CD4-positive, alpha-beta T cell treated with Interferon gamma for 1 hour (primary cell): ENCODE results near the gene UBC.
A peak's percentile ranks its signal among the peaks of the same experiment; 100 is the strongest.

Experiments used
- DNase-seq: peaks from one replicate; pipeline ENCODE4 v3.0.0-alpha.2; 2020

Gene UBC

GRCh38 chr12:124863416-124864325 is 50.8 kb downstream of the UBC start, which contains the start of gene SCARB1:
Gene SCARB1 (minus strand): TSS chr12:124863864. CDS start chr12:124863720, 144 bp downstream.
- DNase-seq: peak; percentile 80

GRCh38 chr12:124862768-124863415 is 51.6 kb downstream of the UBC start:
- DNase-seq: no peak

DNA sequence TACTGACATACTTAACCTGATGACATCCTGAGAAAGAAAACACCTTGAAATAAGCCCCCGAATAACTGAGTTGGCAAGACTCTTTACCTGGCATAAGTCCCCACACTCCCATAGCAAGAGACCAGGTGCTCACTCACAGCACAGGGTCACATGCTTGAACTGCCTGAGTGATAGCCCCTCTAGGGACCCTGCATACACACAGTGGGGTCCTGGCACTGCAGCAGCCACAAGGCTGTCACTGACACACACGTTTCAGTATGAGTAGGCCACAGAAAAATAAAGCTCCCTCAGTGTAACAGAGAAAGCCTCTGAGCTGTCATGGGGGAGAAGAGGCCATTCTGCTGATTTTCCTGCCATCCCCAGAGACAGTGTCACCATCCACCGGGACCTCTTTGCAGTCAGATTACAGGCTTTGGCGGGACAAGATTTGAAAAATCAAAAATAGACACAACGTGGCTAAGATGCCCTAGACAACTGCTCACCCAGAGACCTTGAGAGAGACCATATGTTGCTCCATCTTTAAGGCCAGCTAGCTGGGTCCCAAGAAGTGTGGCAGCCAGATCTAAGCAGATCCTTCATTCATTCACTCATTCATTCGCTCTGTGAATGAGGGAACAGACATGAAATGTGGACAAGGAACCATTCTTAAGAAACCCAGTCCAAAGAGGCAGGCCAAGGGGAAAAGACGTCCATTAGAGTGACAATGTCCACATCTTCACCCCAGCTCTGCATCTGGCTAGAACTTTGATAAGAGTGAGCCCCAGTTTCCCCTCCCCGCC is 52.4 kb downstream of the UBC start:
- DNase-seq: no peak
